ENCODE data around the gene FHOD3.

FHOD3 gene

DNA sequence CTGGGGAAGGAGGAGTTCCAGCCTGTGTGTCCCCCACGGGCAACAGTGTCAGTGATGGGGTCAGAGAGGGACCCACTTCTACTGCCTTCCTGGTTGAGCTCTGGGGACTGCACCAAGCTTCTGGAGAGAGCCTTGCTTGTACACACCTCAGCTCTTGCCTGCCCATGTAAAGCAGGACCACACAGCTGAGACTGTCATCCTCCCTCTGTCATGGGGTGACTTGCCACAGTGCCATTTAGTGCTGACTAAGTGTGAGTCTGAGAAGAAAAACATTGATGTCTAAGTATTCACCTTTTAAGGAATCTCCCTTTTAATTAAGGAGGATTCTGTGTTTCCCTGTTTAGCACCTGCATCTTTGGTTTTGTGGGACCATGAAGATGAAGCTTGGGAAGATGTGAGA, 159.1 kb downstream of the FHOD3 start:
- no peaks in the 10 kb centered on the region for H3K9me3 ChIP-seq (ENCODE audit: insufficient read depth, low read depth, low read length)
- H4K20me1 ChIP-seq (ENCODE audit: insufficient read depth, low read length, poor library complexity, severe bottlenecking), result no peaks in the 10 kb centered on the region
- no peaks in the 10 kb centered on the region for H3K4me1 ChIP-seq (ENCODE audit: insufficient read depth, low read length, poor library complexity, severe bottlenecking)
- H3K36me3 ChIP-seq (ENCODE audit: insufficient read depth, low read length), result no peaks in the 10 kb centered on the region
- no peak overlapping the region for H3K4me3 ChIP-seq (ENCODE audit: low read length, poor library complexity, severe bottlenecking)
- no peak overlapping the region for H3K9ac ChIP-seq (ENCODE audit: low read depth, low read length, poor library complexity, severe bottlenecking)
- H3K9me2 ChIP-seq (replicated peaks; ENCODE audit: low read depth, low read length), result no peaks in the 10 kb centered on the region
- no peak overlapping the region for H2AFZ ChIP-seq (ENCODE audit: low read length)
- H3K4me2 ChIP-seq (ENCODE audit: low read depth, low read length, poor library complexity, severe bottlenecking), result no peak overlapping the region
- H3K27me3 ChIP-seq (ENCODE audit: insufficient read depth, low read length, poor library complexity, severe bottlenecking), result no peaks in the 10 kb centered on the region
- no peak for TF ChIP-seq EZH2phosphoT487 (IDR thresholded peaks at IDR 0.05; ENCODE audit: borderline replicate concordance)
- TF ChIP-seq, protein P1, sequence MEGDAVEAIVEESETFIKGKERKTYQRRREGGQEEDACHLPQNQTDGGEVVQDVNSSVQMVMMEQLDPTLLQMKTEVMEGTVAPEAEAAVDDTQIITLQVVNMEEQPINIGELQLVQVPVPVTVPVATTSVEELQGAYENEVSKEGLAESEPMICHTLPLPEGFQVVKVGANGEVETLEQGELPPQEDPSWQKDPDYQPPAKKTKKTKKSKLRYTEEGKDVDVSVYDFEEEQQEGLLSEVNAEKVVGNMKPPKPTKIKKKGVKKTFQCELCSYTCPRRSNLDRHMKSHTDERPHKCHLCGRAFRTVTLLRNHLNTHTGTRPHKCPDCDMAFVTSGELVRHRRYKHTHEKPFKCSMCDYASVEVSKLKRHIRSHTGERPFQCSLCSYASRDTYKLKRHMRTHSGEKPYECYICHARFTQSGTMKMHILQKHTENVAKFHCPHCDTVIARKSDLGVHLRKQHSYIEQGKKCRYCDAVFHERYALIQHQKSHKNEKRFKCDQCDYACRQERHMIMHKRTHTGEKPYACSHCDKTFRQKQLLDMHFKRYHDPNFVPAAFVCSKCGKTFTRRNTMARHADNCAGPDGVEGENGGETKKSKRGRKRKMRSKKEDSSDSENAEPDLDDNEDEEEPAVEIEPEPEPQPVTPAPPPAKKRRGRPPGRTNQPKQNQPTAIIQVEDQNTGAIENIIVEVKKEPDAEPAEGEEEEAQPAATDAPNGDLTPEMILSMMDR (conservative IDR thresholded peaks at IDR 0.05; ENCODE audit: low read length), result no peak
- H3F3A ChIP-seq (ENCODE audit: low read depth), result no peaks in the 10 kb centered on the region
- H3K79me2 ChIP-seq (ENCODE audit: insufficient read depth, low read length), result no peaks in the 10 kb centered on the region

DNA sequence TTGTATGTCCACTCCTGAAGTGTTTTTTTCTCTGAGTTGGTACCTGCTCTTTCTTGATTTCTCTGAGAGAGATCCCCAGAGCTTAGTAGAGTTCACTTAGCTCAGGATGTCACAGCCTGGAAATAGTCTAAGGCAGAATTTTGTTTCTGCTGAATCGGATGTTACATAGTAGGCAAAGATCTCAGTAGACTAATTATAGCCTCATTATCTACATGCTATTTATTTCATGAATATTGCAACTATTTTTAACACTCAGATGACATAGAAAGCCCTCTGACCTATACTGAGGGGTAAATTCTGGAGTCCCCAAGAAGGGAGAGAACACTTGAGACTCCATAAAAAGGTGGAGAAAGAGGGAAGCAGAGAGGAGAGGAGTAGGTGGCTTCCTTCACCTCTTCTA, 160.2 kb downstream of the FHOD3 start:
- H3F3A ChIP-seq (ENCODE audit: low read depth), result no peaks in the 10 kb centered on the region

DNA sequence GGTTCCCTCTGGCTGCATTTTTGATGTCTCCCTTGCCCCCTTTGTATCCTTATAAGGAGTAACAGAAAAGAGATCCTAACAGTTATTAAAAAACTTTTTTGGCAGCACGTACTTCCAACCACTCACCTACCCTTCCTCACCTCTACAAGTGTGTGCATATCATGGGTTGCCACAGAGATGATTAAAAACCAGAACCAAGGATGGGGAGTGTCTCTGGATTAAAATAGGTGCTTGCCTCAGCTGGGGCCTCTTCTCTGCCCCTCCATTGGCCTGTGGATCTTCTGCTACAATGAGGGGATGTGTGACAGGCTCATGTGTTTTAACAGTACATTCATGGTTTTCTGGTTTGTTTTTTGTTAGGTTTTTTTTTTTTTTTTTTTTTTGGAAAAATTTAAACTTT, 160.8 kb downstream of the FHOD3 start:
- TF ChIP-seq, protein P1 (conservative IDR thresholded peaks at IDR 0.05; ENCODE audit: low read length), result no peak
- no peak for TF ChIP-seq EZH2phosphoT487 (IDR thresholded peaks at IDR 0.05; ENCODE audit: borderline replicate concordance)
- Histone ChIP-seq H3K79me2 (ENCODE audit: insufficient read depth, low read length) (no peaks in the 10 kb centered on the region), H3K4me1 (ENCODE audit: insufficient read depth, low read length, poor library complexity, severe bottlenecking) (no peaks in the 10 kb centered on the region), H3K4me3 (ENCODE audit: low read length, poor library complexity, severe bottlenecking) (no peak overlapping the region), H4K20me1 (ENCODE audit: insufficient read depth, low read length, poor library complexity, severe bottlenecking) (no peaks in the 10 kb centered on the region), H3K9me2 (replicated peaks; ENCODE audit: low read depth, low read length) (no peaks in the 10 kb centered on the region), H2AFZ (ENCODE audit: low read length) (0 out of 2 replicates have a peak overlapping the region, but pooled peaks have one; percentile 53), H3F3A (ENCODE audit: low read depth) (no peaks in the 10 kb centered on the region), H3K36me3 (ENCODE audit: insufficient read depth, low read length) (no peaks in the 10 kb centered on the region), H3K27me3 (ENCODE audit: insufficient read depth, low read length, poor library complexity, severe bottlenecking) (no peaks in the 10 kb centered on the region), H3K4me2 (ENCODE audit: low read depth, low read length, poor library complexity, severe bottlenecking) (no peak overlapping the region), H3K9ac (ENCODE audit: low read depth, low read length, poor library complexity, severe bottlenecking) (no peak overlapping the region), H3K9me3 (ENCODE audit: insufficient read depth, low read depth, low read length) (no peaks in the 10 kb centered on the region)

More for the DNA sequence above, 160.2 kb downstream of the FHOD3 start:
- TF ChIP-seq, protein P1 (conservative IDR thresholded peaks at IDR 0.05; ENCODE audit: low read length), result no peak
- Histone ChIP-seq H3K4me2 (ENCODE audit: low read depth, low read length, poor library complexity, severe bottlenecking) (no peak overlapping the region), H3K36me3 (ENCODE audit: insufficient read depth, low read length) (no peaks in the 10 kb centered on the region), H3K27me3 (ENCODE audit: insufficient read depth, low read length, poor library complexity, severe bottlenecking) (no peaks in the 10 kb centered on the region), H4K20me1 (ENCODE audit: insufficient read depth, low read length, poor library complexity, severe bottlenecking) (no peaks in the 10 kb centered on the region), H3K4me3 (ENCODE audit: low read length, poor library complexity, severe bottlenecking) (no peak overlapping the region), H3K79me2 (ENCODE audit: insufficient read depth, low read length) (no peaks in the 10 kb centered on the region), H3K9me2 (replicated peaks; ENCODE audit: low read depth, low read length) (no peaks in the 10 kb centered on the region), H2AFZ (ENCODE audit: low read length) (no peak overlapping the region), H3K9me3 (ENCODE audit: insufficient read depth, low read depth, low read length) (no peaks in the 10 kb centered on the region), H3K9ac (ENCODE audit: low read depth, low read length, poor library complexity, severe bottlenecking) (no peak overlapping the region), H3K4me1 (ENCODE audit: insufficient read depth, low read length, poor library complexity, severe bottlenecking) (no peaks in the 10 kb centered on the region)
